ENCODE data around the gene TEX12. TPM values are rescaled to one million over a fixed set of nuclear protein-coding genes. Genes with fewer than 3 reads are reported as not detected.
"Not testable (repeated sequence)": the region's sequence is repeated elsewhere in the genome, so short reads cannot be mapped to it uniquely, and the experiment has no call there.

TEX12 gene
- total RNA-seq, 1 donor: 0.63 TPM

DNA sequence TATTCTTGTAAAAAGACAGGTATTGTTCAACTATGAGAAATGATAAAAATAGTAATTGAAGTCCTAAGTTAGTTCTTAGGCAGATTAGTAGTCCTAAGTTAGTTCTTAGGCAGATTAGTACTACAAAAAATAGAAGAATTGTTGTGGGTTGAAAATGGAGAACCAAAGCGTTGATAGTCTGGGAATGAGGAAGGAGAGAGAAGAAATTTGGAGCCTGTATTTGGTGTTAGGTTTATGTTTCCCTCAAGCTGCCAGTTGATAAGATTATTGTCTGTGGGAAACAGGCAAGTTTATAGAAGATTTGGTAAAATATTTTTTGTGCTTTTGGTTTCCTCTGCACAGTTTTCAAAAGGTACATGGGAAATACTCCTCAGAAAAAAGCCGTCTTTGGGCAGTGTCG, 11.8 kb downstream of the TEX12 start:
- H3K9me3 ChIP-seq (ENCODE audit: low read depth, low read length): no peaks in the 10 kb centered on the region
- H3K27me3 ChIP-seq (ENCODE audit: insufficient read depth, low read length): peaks cover 7% of the 10 kb centered on the region
- H3K4me1 ChIP-seq (ENCODE audit: insufficient read depth, low read length): peaks cover 21% of the 10 kb centered on the region
- H3K4me3 ChIP-seq (ENCODE audit: low read length): no peak overlapping the region

GRCh38 chr11:112179601-112180000, 12.4 kb downstream of the TEX12 start:
- H3K4me3 ChIP-seq (ENCODE audit: low read length): no peak overlapping the region

DNA sequence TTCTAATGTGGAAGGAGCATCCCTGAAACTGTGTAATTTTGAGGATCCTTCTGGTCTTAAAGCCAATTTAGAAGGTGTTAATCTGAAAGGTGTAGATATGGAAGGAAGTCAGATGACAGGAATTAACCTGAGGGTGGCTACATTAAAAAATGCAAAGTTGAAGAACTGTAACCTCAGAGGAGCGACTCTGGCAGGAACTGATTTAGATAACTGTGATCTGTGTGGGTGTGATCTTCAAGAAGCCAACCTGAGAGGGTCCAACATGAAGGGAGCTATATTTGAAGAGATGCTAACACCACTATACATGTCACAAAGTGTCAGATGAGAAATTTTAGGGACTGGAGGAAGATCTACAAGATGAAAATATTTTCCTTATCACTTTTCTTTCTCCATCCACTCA, 15.7 kb downstream of the TEX12 start:
- H3K9me3 ChIP-seq (ENCODE audit: low read depth, low read length): no peaks in the 10 kb centered on the region

More at GRCh38 chr11:112179601-112180000, 12.4 kb downstream of the TEX12 start:
- Histone ChIP-seq H3K27me3 (ENCODE audit: insufficient read depth, low read length) (peaks cover 7% of the 10 kb centered on the region), H3K9me3 (ENCODE audit: low read depth, low read length) (no peaks in the 10 kb centered on the region), H3K4me1 (ENCODE audit: insufficient read depth, low read length) (peaks cover 21% of the 10 kb centered on the region)

DNA sequence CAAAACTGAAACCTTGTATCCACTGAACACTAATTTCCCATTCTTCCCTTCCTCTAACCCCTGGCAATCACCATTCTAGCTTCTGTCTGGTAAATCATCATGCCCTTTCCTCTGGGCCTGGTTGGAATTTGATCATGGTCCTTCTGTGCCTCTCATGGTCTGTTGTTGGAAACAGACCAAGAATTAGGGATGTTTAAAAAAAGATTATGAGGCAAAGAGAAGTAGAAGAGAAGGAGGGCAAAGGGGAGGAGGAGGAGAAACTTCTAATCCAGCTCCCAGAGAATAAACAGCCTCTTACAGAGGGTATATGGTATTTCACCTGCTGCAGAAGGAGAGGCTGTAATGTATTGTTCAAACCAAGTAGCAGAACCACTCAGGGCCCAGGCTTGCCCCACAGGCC, 18.7 kb downstream of the TEX12 start:
- Histone ChIP-seq H3K4me1 (ENCODE audit: insufficient read depth, low read length) (no peaks in the 10 kb centered on the region), H3K27me3 (ENCODE audit: insufficient read depth, low read length) (no peaks in the 10 kb centered on the region), H3K9me3 (ENCODE audit: low read depth, low read length) (no peaks in the 10 kb centered on the region), H3K4me3 (ENCODE audit: low read length) (no peak overlapping the region)

More for the DNA sequence above, 15.7 kb downstream of the TEX12 start:
- no peak overlapping the region for H3K4me3 ChIP-seq (ENCODE audit: low read length)
- H3K27me3 ChIP-seq (ENCODE audit: insufficient read depth, low read length): no peaks in the 10 kb centered on the region
- peaks cover 12% of the 10 kb centered on the region for H3K4me1 ChIP-seq (ENCODE audit: insufficient read depth, low read length)

DNA sequence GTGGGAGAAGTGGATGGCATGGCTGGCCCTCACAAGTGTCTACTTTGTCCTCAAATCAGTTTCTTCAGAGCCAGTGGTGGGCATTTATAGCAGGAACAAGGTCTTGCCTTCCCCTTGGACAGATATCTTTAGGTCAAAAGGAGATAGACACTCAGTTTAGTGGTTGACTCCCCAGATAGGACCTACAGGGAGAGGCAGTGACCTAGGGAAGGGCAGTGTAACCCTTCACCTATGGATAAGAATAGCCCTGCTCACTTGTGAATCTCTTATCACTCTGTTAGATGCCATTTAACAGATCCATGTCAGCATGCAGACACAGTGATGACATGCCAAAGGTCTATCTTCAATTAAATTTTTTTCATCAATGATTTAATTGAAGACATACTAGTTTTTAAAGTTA, 19.1 kb downstream of the TEX12 start:
- no peaks in the 10 kb centered on the region for H3K27me3 ChIP-seq (ENCODE audit: insufficient read depth, low read length)
- no peaks in the 10 kb centered on the region for H3K9me3 ChIP-seq (ENCODE audit: low read depth, low read length)
- H3K4me3 ChIP-seq (ENCODE audit: low read length): no peak overlapping the region
- no peaks in the 10 kb centered on the region for H3K4me1 ChIP-seq (ENCODE audit: insufficient read depth, low read length)

DNA sequence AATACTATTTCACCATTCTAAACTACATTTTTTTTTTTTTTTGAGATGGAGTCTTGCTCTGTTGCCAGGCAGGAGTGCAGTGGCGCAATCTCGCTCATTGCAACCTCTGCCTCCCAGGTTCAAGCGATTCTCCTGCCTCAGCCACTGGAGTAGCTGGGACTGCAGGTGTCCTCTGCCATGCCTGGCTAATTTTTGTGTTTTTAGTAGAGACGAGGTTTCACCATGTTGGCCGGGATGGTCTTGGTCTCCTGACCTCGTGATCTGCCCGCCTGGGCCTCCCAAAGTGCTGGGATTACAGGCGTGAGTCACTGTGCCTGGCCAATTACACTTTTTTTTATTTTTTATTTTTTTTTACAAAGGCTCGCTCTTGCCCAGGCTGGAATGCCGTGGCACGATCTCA, 27.9 kb downstream of the TEX12 start:
- H3K27me3 ChIP-seq (ENCODE audit: insufficient read depth, low read length); H3K4me3 ChIP-seq (ENCODE audit: low read length); H3K9me3 ChIP-seq (ENCODE audit: low read depth, low read length); H3K4me1 ChIP-seq (ENCODE audit: insufficient read depth, low read length): not testable (repeated sequence)

- Histone ChIP-seq H3K4me1 (ENCODE audit: insufficient read depth, low read length) (peaks cover 8% of the 10 kb centered on the region), H3K4me3 (ENCODE audit: low read length) (no peak overlapping the region), H3K9me3 (ENCODE audit: low read depth, low read length) (no peaks in the 10 kb centered on the region)
These were observed 28.8 kb downstream of the TEX12 start for GRCh38 chr11:112195951-112196351.

GRCh38 chr11:112196519-112197087, 29.4 kb downstream of the TEX12 start:
- Histone ChIP-seq H3K9me3 (ENCODE audit: low read depth, low read length) (no peaks in the 10 kb centered on the region), H3K4me3 (ENCODE audit: low read length) (no peak overlapping the region), H3K27me3 (ENCODE audit: insufficient read depth, low read length) (no peaks in the 10 kb centered on the region), H3K4me1 (ENCODE audit: insufficient read depth, low read length) (peaks cover 8% of the 10 kb centered on the region)

More at GRCh38 chr11:112195951-112196351, 28.8 kb downstream of the TEX12 start:
- no peaks in the 10 kb centered on the region for H3K27me3 ChIP-seq (ENCODE audit: insufficient read depth, low read length)

GRCh38 chr11:112199101-112199500, 31.9 kb downstream of the TEX12 start:
- not testable (repeated sequence) for H3K4me1 ChIP-seq (ENCODE audit: insufficient read depth, low read length); H3K4me3 ChIP-seq (ENCODE audit: low read length); H3K27me3 ChIP-seq (ENCODE audit: insufficient read depth, low read length); H3K9me3 ChIP-seq (ENCODE audit: low read depth, low read length)

GRCh38 chr11:112200252-112200651, 33.1 kb downstream of the TEX12 start:
- Histone ChIP-seq H3K9me3 (ENCODE audit: low read depth, low read length) (no peaks in the 10 kb centered on the region), H3K4me1 (ENCODE audit: insufficient read depth, low read length) (peaks cover 8% of the 10 kb centered on the region)

DNA sequence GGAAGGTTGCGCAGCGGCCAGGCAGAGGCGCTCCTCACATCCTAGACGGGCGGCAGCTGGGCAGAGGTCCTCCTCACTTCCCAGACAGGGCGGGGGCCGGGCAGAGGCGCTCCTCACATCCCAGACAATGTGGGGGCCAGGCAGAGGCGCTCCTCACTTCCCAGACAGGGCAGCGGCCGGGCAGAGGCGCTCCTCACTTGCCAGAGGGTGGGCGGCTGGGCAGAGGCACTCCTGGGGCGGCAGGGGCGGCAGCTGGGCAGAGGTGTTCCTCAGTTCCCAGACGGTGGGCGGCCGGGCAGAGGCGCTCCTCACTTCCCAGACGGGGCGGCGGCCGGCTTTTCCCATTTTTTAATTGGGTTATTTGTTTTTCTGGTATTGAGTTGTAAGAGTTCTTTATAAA, 38.9 kb downstream of the TEX12 start:
- no peaks in the 10 kb centered on the region for H3K27me3 ChIP-seq (ENCODE audit: insufficient read depth, low read length)
- no peaks in the 10 kb centered on the region for H3K9me3 ChIP-seq (ENCODE audit: low read depth, low read length)
- no peak overlapping the region for H3K4me3 ChIP-seq (ENCODE audit: low read length)
- no peaks in the 10 kb centered on the region for H3K4me1 ChIP-seq (ENCODE audit: insufficient read depth, low read length)

More at GRCh38 chr11:112200252-112200651, 33.1 kb downstream of the TEX12 start:
- Histone ChIP-seq H3K4me3 (ENCODE audit: low read length) (no peak overlapping the region), H3K27me3 (ENCODE audit: insufficient read depth, low read length) (no peaks in the 10 kb centered on the region)

DNA sequence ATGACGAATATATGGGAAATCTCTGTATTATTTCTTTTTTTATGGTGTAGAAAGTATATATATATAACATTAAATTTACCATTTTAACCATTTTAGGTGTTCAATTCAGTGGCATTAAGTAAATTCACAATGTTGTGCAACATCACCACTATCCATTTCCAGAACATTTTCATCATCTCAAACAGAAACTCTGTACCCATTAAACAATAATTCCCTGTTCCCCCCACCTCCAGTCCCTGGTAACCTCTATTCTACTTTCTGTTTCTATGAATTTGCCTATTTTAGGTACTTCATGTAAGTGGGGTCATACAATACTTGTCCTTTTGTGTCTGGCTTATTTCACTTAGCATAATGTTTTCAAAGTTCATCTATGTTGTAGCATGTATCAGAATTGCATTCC, 43.7 kb downstream of the TEX12 start:
- Histone ChIP-seq H3K9me3 (ENCODE audit: low read depth, low read length) (no peaks in the 10 kb centered on the region), H3K4me1 (ENCODE audit: insufficient read depth, low read length) (peaks cover 11% of the 10 kb centered on the region), H3K4me3 (ENCODE audit: low read length) (no peak overlapping the region), H3K27me3 (ENCODE audit: insufficient read depth, low read length) (peaks cover 2% of the 10 kb centered on the region)

- no peaks in the 10 kb centered on the region for H3K9me3 ChIP-seq (ENCODE audit: low read depth, low read length)
- H3K4me3 ChIP-seq (ENCODE audit: low read length): no peak overlapping the region
- H3K4me1 ChIP-seq (ENCODE audit: insufficient read depth, low read length): peaks cover 11% of the 10 kb centered on the region
- peaks cover 2% of the 10 kb centered on the region for H3K27me3 ChIP-seq (ENCODE audit: insufficient read depth, low read length)
These were observed 44.4 kb downstream of the TEX12 start for GRCh38 chr11:112211536-112211935.

GRCh38 chr11:112212290-112212689, 45.1 kb downstream of the TEX12 start:
- H3K9me3 ChIP-seq (ENCODE audit: low read depth, low read length): no peaks in the 10 kb centered on the region
- peaks cover 11% of the 10 kb centered on the region for H3K4me1 ChIP-seq (ENCODE audit: insufficient read depth, low read length)
- H3K4me3 ChIP-seq (ENCODE audit: low read length): no peak overlapping the region

DNA sequence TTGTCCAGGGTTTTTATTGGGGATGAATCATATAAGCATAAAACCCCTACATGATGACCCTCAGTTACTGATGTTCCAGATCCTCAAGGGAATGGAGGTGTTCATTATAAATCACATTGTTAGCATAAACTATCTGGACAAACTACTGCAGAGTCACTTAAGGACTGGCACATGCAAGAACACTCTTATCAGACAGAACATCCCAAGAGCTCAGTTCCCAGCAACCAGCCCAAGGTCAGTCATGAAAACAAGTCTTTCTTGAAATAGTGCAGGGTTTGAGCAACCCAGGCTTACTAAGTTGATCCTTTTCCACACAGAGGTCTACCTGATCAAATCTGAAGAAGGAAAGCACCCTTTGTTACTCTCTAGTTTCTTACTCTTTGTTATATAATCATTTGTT, 45.5 kb downstream of the TEX12 start:
- Histone ChIP-seq H3K4me1 (ENCODE audit: insufficient read depth, low read length) (peaks cover 11% of the 10 kb centered on the region), H3K27me3 (ENCODE audit: insufficient read depth, low read length) (peaks cover 2% of the 10 kb centered on the region), H3K4me3 (ENCODE audit: low read length) (no peak overlapping the region), H3K9me3 (ENCODE audit: low read depth, low read length) (no peaks in the 10 kb centered on the region)

More at GRCh38 chr11:112212290-112212689, 45.1 kb downstream of the TEX12 start:
- peaks cover 2% of the 10 kb centered on the region for H3K27me3 ChIP-seq (ENCODE audit: insufficient read depth, low read length)

DNA sequence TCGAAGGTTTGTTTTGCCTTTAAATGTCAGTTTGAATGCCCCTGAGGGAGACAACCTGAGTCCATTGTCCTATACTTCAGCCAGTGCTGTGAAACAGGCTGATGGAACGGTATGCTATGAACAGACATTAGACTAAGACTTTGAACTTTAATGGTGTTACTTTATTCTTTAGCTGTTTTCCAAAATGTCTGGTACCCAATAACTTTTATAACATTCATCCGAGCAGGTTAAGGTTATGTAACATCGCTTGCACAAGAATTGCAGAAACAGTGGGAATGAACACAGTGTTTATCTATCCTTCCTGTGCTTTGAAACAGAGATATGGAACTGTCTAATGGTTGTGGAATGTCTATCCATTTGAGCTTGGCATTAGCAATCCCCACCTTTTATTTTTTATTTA, 46.6 kb downstream of the TEX12 start:
- Histone ChIP-seq H3K4me1 (ENCODE audit: insufficient read depth, low read length) (peaks cover 11% of the 10 kb centered on the region), H3K4me3 (ENCODE audit: low read length) (no peak overlapping the region), H3K27me3 (ENCODE audit: insufficient read depth, low read length) (peaks cover 2% of the 10 kb centered on the region), H3K9me3 (ENCODE audit: low read depth, low read length) (no peaks in the 10 kb centered on the region)
